NB4 (cell line): Measurements from ENCODE around the gene MRPL14.

Source experiments
- MYC ChIP-seq: IDR thresholded peaks from 2 replicates; pipeline ENCODE4 v1.6.1; 2011; ENCODE audit warnings: low read depth, low read length
- POLR2A ChIP-seq: IDR thresholded peaks from 2 replicates; pipeline ENCODE4 v1.6.1; 2011; ENCODE audit warnings: mild to moderate bottlenecking; ENCODE audit not compliant: insufficient read length; ENCODE audit errors: extremely low read depth
- TF ChIP-seq, protein P1 (sequence below): IDR thresholded peaks from one replicate; pipeline ENCODE4 v1.5.1; 2012; ENCODE audit warnings: low read depth, low read length
- TF ChIP-seq, protein P2 (sequence below): IDR thresholded peaks from 2 replicates; pipeline ENCODE4 v1.6.1; 2011; ENCODE audit warnings: low read depth, low read length

GRCh38 chr6:44094403-44095242 lies 32.6 kb downstream of the MRPL14 start:
- TF ChIP-seq, protein P1, sequence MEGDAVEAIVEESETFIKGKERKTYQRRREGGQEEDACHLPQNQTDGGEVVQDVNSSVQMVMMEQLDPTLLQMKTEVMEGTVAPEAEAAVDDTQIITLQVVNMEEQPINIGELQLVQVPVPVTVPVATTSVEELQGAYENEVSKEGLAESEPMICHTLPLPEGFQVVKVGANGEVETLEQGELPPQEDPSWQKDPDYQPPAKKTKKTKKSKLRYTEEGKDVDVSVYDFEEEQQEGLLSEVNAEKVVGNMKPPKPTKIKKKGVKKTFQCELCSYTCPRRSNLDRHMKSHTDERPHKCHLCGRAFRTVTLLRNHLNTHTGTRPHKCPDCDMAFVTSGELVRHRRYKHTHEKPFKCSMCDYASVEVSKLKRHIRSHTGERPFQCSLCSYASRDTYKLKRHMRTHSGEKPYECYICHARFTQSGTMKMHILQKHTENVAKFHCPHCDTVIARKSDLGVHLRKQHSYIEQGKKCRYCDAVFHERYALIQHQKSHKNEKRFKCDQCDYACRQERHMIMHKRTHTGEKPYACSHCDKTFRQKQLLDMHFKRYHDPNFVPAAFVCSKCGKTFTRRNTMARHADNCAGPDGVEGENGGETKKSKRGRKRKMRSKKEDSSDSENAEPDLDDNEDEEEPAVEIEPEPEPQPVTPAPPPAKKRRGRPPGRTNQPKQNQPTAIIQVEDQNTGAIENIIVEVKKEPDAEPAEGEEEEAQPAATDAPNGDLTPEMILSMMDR, result no peak
- TF ChIP-seq POLR2A, result no peak
- TF ChIP-seq, protein P2, sequence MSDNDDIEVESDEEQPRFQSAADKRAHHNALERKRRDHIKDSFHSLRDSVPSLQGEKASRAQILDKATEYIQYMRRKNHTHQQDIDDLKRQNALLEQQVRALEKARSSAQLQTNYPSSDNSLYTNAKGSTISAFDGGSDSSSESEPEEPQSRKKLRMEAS, result no peak
- TF ChIP-seq MYC, result no peak
